Stimulated activated CD4-positive, alpha-beta T cell treated with anti-CD3 and anti-CD28 coated beads, TNF-alpha, amount 100 ng/mL, for 1 hour (primary cell): ENCODE results near the gene MPDU1.
A peak's percentile ranks its signal among the peaks of the same experiment; 100 is the strongest.
"Not testable (repeated sequence)": the region's sequence is repeated elsewhere in the genome, so short reads cannot be mapped to it uniquely, and the experiment has no call there.

Experiments used
- DNase-seq, 3 donors: peaks; one replicate each; pipeline ENCODE4 v3.0.0-alpha.2; 2020; ENCODE audit warnings: low read depth in 3 of 3, low spot score in 1 of 3

Gene MPDU1

DNA sequence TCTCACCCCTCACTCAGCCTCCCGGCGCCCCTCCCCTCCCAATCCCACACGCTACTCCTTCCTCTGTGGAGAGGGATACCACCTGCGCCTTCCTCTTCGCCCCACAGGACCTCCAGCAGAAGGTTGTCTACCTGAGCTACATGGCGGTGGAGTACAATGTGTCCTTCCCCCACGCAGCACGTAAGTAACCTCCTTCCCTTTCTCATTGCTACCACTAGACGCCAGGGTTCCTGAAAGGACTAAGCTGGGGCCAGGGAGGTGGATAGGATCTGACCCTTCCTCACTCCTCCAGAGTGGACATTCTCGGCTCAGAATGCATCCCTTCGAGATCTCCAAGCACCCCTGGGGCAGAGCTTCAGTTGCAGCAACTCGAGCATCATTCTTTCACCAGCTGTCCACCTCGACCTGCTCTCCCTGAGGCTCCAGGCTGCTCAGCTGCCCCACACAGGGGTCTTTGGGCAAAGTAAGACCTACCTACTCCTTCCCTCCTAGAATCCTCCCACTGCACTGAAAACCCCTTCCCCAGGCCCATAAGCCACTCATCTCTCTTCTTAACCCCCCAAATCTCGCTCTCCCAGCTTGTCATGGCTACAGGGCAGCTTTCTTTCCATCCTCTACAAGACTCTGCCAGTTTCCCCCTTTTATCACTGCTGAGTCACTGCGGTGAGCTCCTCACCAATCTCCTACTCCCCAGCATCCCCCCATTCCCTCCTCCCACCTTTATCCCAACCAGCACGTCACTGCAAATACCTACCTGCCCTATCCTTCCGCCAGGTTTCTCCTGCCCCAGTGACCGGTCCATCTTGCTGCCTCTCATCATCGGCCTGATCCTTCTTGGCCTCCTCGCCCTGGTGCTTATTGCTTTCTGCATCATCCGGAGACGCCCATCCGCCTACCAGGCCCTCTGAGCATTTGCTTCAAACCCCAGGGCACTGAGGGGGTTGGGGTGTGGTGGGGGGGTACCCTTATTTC is 2.8 kb upstream of the MPDU1 start:
- no peak for DNase-seq

DNA sequence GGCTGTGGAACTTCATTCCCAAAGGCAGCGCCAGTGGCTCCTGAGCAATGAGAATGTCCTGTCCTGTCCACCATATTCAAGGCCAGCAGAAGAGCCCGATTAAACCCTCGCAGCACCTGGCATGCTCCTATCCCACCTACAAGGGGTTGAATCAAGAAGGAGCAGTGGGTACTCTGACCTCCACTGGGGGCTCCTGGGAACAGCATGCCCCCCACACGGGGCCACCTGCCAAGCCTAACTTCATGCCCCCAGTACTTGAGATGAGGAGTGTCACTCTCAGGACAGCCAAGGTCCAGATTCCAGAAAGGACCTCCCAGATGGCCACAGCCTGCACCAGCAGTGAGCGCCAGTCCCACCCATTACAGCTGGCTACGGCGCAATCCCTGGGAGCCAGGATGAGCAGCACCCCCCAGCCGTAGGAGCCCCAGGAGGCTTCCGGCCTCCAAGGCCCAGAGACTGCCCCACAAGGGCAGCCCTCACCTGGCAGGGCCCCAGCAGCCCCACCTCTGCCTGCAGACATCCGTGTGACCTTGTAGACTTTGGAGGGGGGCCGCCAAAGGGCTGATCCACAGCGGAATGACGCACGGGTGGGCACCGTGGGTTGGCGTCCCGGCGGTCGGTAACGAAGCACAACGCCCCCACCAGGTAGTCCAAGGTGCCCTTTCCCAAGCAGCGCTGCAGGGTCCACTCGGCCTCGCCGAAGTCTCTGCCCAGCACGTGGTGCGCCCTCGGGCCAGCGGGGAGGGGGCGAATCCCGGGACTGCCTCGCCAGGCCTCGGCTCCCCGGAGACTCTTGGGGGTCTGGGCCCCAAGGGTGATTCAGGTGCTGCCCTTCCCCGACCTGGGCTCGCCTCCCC is 1.0 kb upstream of the MPDU1 start:
- DNase-seq, result no peak

DNA sequence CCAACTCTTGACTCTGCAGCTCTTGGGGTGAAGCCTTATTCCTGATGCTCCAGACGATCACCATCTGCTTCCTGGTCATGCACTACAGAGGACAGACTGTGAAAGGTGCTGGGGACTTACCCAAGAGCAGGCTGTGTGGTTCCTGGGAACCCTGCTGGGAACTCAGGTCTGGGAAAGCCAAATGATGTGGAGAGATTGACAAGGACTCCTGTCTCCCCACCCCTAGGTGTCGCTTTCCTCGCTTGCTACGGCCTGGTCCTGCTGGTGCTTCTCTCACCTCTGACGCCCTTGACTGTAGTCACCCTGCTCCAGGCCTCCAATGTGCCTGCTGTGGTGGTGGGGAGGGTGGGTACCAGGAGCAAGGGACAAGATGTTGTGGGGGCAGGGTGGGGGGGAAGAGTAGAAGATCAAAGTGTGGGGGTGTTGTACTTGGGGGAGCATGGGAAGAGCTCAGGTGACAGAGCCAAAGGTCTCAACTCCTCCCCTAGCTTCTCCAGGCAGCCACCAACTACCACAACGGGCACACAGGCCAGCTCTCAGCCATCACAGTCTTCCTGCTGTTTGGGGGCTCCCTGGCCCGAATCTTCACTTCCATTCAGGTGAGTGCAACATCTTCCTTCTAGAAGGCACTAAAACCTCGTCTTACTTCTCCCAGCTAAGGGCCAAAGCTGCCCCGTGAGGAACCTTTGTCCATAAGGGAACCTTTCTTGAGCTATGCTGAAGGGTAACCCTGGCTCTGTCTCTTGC is 3.2 kb downstream of the MPDU1 start:
- no peak for DNase-seq

DNA sequence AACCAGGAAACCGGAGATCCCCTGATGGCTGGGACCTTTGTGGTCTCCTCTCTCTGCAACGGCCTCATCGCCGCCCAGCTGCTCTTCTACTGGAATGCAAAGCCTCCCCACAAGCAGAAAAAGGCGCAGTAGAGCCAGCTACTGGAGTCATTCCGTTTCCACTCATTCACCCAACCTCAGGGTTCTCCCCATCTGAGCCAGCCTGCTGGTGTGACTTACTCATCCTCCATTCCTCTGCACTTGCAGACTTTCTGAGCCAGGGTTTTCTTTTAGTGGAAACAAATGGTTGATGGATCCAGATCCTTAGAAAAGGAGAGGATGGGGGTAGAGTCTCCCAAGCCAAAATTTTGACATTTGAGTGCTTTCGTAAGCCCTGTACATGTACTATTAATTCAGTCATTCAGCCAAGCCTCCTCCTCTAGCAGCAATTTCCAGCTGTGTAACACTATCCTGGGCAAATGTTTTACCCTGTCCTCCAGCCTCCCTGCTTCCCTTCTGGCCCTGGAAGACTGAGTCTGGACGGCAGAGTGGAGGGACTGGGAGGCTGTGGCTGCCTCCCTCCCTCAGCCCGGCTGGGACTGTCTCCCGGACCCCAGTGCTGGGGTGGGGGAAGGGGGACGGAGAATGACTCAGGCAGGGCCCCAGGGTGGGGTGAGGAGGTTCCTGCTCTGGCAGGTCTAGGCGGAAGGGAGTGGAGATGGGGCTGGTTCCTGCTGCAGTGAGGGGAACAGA is 3.9 kb downstream of the MPDU1 start:
- DNase-seq, result no peak

DNA sequence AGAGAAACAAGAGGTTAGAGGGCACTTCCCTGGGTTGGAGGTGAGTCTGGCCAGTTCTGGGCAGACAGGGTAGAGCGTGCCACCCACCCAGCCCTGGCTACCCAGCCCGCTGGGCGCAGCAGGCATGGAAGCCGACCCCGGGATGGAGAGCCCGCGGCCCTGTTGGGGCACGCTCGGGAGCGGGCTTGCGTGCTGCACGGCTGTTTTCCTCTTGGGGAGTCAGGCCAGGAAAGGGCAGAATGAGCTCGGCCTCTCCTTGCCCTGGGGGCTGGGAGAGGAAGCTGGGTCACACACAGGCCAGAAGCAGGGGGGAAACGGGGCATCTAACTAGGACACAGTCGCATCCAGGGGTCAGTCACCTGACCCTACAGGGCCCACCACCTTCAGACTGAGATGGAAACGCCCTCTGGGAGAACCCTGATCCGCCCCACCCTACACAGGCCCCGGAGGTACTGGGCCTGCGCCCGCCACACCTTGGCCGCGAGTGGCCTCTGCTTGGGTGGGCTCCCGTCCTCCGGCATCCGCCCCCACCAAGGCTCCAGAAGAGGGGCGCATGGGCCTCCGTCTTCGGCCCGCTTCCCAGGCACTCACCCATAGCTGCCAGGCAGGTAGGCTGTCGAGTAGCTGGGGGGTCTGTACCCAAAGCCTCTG is 5.0 kb downstream of the MPDU1 start:
- DNase-seq, result no peak

DNA sequence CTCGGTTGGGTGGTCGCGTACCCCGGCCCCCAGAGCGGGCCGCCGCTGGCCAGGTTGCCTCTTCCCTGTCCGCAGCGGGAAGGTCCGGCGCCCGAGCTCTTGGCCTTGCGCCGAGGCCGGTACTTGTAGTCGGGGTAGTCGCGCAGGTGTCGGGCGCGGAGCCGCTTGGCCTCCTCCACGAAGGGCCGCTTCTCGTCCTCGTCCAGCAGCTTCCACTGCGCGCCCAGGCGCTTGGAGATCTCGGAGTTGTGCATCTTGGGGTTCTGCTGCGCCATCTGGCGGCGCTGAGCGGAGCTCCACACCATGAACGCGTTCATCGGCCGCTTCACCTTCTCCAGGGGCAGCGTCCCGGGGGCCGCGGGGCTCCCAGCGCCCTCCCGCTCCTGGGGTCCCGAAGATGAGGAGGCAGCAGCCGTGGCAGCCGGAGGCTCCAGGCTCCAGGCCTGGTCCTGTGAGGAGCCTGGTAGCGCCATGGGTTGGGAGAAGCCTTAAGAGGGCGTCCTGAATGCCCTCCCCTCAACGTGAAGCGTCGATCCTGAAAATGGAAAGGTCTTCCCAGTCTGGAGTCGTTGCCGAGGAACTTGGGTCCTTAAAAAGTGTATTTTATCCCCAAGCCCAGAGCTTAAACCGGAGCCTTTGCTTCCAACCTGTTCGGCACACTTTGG is 5.7 kb downstream of the MPDU1 start:
- peak in 2 of 3 donors; percentile 51 to 53 for DNase-seq

DNA sequence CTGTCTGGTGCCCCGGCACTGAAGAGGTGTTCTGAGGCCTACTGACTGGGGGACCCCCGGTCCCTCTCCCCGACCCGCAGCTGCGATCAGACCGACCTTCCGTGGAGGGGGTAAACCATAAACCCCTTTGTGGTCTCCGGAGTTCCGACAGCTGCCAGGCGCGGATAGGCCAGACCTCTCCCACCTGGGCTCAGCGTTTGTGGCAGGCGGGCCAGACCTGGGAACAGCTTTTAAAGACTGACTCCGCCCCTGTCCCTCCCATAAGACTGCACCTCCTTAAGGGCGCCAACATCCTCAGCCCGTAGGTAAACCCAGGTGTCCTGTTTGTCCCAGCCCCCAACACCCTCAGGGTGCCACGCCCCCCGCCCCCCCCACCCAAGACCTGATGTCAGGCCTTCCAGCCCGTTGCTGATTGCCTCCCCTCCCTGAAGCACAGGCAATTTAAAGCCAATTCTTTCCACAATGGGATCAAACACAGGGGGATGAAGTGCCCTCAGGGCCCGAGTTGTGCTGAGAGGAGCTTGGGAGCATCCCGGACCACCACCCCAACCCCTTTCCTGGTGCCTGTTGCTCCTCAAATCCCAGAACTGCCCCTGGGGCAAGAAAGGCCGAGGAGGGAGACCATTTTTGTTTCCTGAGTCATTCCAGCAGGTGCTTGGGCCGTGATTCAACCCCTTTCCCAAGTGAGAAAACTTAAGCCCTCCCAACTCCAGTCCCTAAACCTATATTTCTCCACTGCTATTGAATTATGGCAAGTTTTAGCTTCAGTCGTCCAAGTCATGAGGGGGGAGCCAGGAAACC is 6.4 kb downstream of the MPDU1 start, which contains the start of gene SOX15:
Gene SOX15 (minus strand): TSS at position 204 of the 801 bp plus-strand sequence. CDS start 418 bp downstream, outside the sequence.
- DNase-seq, result no peak

DNA sequence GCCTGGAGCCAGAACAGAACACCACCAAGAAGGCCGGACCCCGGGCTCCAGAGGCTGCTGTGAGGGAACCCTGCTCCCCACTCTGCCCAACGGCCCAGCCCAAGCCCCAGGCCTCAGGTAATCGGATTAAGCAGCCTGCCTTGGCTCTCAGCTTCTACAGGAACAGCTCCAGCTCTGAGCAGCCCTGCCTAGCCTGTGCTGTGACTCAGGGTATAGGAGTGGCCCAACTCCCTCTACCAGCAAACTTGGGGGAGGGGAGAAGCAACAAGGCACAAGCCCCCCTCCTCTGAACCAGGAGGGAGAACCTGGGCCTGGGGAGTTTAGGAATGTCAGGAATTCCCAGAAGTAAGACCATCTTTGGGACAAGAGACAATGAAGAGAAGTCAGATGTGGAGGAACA is 7.1 kb downstream of the MPDU1 start:
- DNase-seq, result no peak

DNA sequence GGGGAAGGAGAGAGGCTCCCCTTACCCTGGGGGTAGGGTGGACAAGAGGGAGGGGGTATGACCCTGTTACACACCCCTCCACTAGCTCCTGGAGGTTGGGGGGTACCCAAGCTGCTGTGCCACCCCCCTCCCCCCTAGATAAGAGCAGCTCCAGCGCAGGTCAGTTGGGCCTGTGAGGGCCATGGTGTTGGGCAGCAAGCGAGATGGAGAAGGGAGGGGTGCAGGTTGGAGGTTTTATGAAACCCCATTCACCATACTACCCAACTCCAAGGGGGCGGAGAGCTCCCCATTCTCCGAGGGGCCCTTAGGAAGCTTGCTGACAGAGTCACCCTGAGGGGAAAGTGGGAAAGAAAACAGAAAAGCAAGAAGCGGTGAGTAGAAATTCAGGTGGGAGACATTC is 7.9 kb downstream of the MPDU1 start:
- no peak for DNase-seq

DNA sequence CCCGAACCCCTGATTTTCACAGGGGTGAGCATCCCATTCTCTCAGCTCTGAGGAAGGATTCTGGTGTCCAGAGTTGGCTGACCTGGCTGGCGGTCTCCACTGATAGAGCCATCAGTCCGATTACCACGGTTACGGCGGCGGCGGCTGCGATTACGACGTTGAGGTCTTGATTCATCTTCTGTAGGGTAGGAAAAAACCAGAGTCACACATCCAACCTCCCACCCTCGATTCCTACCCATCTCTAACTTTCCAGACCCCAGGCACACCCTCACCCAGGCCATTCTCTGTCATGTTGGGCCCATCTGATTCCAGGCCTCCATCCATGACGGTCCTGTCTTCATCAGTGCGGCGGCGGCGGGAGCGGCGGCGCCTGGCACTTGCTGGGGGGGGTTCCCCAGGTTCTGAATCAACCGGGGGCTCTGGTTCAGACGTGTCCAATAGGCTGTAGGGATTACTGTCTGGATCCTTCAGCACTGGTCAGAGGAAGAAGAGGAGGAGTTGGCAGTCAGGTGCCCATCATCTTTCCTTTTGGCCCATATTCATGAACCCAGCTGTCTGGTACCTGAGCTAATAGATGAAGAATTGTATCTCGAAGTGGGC is 8.9 kb downstream of the MPDU1 start:
- DNase-seq, result no peak

DNA sequence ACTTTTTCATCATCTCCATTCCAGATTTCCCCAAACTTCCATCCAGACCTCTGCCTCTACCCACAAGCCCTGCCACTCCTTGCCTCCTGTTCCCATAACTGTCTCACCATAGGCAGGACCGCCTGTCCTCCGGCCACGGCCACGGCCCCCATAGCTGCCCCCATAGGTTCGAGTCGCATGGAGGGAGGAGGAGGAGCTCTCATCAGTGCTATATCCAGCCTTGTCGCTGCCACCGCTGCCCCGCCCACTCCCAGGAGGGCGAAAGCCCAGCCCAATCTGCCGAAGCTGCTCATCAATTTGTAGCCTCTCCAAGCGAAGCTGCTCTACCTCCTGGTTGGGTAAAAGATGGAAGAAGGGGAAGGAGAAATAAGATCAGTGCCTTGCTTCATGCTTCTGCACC is 9.6 kb downstream of the MPDU1 start:
- no peak for DNase-seq

DNA sequence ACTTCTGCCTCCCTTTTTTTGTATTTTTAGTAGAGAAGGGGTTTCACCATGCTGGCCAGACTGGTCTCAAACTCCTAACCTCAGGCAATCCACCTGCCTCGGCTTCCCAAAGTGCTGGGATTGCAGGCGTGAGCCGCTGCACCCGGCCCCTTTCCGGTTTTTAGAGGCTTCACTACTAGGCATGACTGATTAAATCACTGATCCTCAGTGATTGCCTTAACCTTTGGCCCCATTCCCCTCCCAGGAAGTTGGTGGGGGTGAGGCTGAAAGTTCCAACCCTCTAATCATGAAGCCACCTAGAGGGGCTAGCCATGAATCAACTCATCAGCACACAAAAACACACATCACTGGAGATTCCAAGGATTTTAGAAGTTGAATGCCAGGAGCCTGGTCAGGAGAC is 13.9 kb downstream of the MPDU1 start:
- not testable (repeated sequence) for DNase-seq

DNA sequence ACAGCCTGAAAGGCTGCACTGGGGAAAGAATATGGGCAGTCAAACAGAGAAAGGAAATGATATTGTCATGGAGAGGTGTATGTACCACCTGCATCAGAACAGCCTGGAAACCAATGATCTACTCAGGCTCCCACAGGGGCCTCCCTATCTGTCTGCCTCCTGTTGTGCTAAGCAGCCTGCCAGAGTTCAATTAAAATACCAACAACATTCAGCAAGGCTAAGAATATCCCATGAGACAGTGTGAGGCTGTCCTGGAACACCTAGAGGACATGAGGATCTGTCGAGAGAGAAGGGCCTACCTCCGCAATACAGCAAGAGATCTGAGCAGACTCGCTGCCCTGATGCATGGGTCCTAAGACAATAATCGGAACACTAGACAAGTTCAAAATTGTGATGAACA is 22.6 kb downstream of the MPDU1 start:
- DNase-seq, result no peak

DNA sequence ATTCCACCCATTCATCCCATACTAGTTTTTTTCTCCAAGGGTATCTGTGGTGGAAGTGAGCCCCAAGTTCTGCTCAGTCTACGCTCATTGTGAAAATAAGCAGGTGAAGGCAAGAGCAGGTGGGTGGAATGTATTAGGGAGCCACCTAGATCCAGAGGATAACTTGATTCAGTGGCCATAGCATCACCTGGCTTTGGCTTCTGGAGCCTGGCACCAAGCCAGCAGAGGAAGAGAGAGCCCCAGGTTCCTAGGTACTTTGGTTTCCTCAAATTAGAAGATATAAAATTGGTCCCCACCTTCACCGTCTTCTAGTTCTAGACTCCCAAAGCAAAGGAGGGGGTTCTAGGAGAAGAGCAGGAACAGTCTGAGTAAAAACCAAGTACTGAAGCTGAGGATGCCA is 27.0 kb downstream of the MPDU1 start:
- DNase-seq, result no peak

DNA sequence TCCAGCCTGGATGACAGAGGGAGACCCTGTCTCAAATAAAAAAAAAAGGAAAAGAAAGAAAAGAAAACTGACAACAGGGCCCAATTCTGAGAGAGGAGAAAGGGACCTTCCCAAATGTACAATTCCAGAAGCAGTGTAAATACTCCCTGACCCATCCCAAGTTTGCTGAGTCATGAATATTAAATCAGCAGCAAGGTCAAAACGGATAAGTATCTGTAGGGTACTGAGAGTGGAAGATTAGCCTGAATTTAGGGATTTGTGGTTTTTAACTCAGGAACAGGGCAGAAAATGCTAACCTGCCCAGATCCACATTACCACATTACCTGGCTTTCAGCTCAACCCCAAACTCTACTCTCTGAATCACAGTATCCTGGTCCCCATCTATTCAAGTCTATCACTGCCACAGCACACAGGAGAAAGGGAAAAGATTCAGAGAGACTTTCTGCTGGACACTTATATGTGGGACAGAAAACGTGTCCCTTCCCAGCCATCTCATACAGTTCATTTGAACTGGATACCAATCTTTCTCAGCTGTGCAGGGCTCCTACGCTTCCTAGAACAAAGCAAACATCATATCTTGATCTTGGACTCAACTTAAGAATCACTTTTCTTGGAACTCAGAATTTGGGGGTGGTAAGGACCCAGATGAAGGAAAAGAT is 28.1 kb downstream of the MPDU1 start:
- no peak for DNase-seq

DNA sequence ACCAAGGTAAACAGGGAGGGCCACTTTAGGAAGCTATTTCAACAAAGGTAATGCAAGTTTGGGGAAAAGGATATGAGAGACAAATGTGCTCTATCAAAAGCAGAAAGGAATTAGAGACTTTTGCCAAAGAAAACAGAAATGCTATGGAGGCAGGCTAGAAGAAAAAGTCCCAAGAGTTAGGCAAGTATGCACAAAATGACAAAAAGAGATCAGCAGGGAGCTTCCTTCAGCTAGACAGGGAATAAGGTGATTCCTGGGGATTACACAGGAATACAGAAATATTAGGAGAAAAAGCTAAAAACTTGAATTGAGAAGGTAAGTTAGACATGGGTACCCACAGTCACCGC is 28.6 kb downstream of the MPDU1 start:
- DNase-seq, result no peak

DNA sequence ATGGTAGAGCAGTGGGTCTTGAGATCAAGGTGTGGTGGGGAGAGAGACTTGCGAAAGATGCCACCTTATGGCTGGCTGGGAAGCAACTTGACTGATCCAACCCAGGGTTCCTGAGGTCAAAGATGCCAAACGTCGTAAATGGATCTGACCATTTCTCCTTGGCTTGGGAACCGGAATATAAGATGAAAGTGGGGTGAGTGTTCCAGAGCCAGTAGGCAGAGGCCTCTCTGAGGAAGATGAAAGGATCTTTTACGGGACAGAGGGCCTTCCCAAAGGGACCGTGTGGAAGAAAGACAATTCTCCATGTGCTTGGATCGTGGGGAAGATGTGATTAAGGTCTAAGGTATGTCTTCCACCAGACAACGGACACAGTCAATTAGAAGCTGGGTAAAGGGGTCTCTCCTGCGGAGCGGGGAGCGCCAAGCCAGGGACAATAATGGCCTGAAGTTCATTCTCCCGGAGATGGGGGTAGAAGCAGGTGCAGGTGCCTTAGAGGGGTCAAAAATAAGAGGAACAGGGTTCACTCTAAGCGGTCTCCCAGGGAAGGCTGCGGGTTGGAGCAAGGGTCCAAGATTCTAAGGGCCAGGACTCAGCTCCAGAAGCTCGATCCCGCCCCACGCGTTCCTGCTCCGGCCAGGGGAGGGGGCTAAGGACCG is 30.2 kb downstream of the MPDU1 start:
- DNase-seq, result no peak
